ENCODE results near the gene USF3.

USF3 gene

GRCh38 chr3:113634782-113635474, 61.5 kb downstream of the USF3 start:
- no peak overlapping the region for H3K9ac ChIP-seq (ENCODE audit: low read length)
- no peak overlapping the region for H3K4me2 ChIP-seq (ENCODE audit: low read length)
- no peaks in the 10 kb centered on the region for H3K36me3 ChIP-seq (ENCODE audit: insufficient read depth, low read length)
- no peaks in the 10 kb centered on the region for H3K9me2 ChIP-seq (ENCODE audit: low read depth, low read length)
- no peaks in the 10 kb centered on the region for H3K9me3 ChIP-seq (ENCODE audit: low read length)
- TF ChIP-seq EZH2 (IDR thresholded peaks at IDR 0.05; ENCODE audit: borderline replicate concordance, low read length) (no peak), CTCF (IDR thresholded peaks at IDR 0.05; ENCODE audit: low read length) (no peak)
- no peaks in the 10 kb centered on the region for H4K20me1 ChIP-seq (ENCODE audit: insufficient read depth, low read length)
- no peaks in the 10 kb centered on the region for H3K27me3 ChIP-seq (ENCODE audit: insufficient read depth, low read length)
- H3K4me1 ChIP-seq (ENCODE audit: insufficient read depth, low read length, severe bottlenecking): peaks cover 8% of the 10 kb centered on the region
- no peaks in the 10 kb centered on the region for H3K79me2 ChIP-seq (ENCODE audit: insufficient read depth, low read length)
- H3K4me3 ChIP-seq (ENCODE audit: low read depth, low read length, poor library complexity, severe bottlenecking): no peak overlapping the region
- H2AFZ ChIP-seq (ENCODE audit: low read length): no peak overlapping the region
- no peaks in the 10 kb centered on the region for H3F3A ChIP-seq (ENCODE audit: insufficient read depth, low read length)
- H3K27ac ChIP-seq (ENCODE audit: low read depth, low read length, poor library complexity, severe bottlenecking): no peak overlapping the region

- Histone ChIP-seq H3K9me3 (ENCODE audit: low read length) (no peaks in the 10 kb centered on the region), H3K36me3 (ENCODE audit: insufficient read depth, low read length) (no peaks in the 10 kb centered on the region), H3K4me1 (ENCODE audit: insufficient read depth, low read length, severe bottlenecking) (peaks cover 15% of the 10 kb centered on the region), H3F3A (ENCODE audit: insufficient read depth, low read length) (no peaks in the 10 kb centered on the region), H2AFZ (ENCODE audit: low read length) (no peak overlapping the region), H3K4me2 (ENCODE audit: low read length) (no peak overlapping the region), H4K20me1 (ENCODE audit: insufficient read depth, low read length) (no peaks in the 10 kb centered on the region), H3K27me3 (ENCODE audit: insufficient read depth, low read length) (no peaks in the 10 kb centered on the region), H3K4me3 (ENCODE audit: low read depth, low read length, poor library complexity, severe bottlenecking) (no peak overlapping the region), H3K27ac (ENCODE audit: low read depth, low read length, poor library complexity, severe bottlenecking) (no peak overlapping the region), H3K9ac (ENCODE audit: low read length) (no peak overlapping the region), H3K79me2 (ENCODE audit: insufficient read depth, low read length) (no peaks in the 10 kb centered on the region), H3K9me2 (ENCODE audit: low read depth, low read length) (no peaks in the 10 kb centered on the region)
- TF ChIP-seq EZH2 (IDR thresholded peaks at IDR 0.05; ENCODE audit: borderline replicate concordance, low read length): no peak
Measured at GRCh38 chr3:113631573-113631972, 64.9 kb downstream of the USF3 start.

GRCh38 chr3:113630956-113631542, 65.4 kb downstream of the USF3 start:
- Histone ChIP-seq H3K4me1 (ENCODE audit: insufficient read depth, low read length, severe bottlenecking) (peaks cover 20% of the 10 kb centered on the region), H3K9me2 (ENCODE audit: low read depth, low read length) (no peaks in the 10 kb centered on the region), H3K9me3 (ENCODE audit: low read length) (no peaks in the 10 kb centered on the region), H3K36me3 (ENCODE audit: insufficient read depth, low read length) (no peaks in the 10 kb centered on the region), H3K4me2 (ENCODE audit: low read length) (no peak overlapping the region), H3K79me2 (ENCODE audit: insufficient read depth, low read length) (no peaks in the 10 kb centered on the region), H3F3A (ENCODE audit: insufficient read depth, low read length) (no peaks in the 10 kb centered on the region), H4K20me1 (ENCODE audit: insufficient read depth, low read length) (no peaks in the 10 kb centered on the region), H3K4me3 (ENCODE audit: low read depth, low read length, poor library complexity, severe bottlenecking) (no peak overlapping the region), H2AFZ (ENCODE audit: low read length) (no peak overlapping the region), H3K27ac (ENCODE audit: low read depth, low read length, poor library complexity, severe bottlenecking) (no peak overlapping the region), H3K9ac (ENCODE audit: low read length) (no peak overlapping the region), H3K27me3 (ENCODE audit: insufficient read depth, low read length) (no peaks in the 10 kb centered on the region)
- no peak for TF ChIP-seq CTCF (IDR thresholded peaks at IDR 0.05; ENCODE audit: low read length)
- TF ChIP-seq EZH2 (IDR thresholded peaks at IDR 0.05; ENCODE audit: borderline replicate concordance, low read length): no peak

Data from OCI-LY1 (cell line).